GM13976 (cell line): ENCODE measurements around the gene SPOCK3.
A peak's percentile ranks its signal among the peaks of the same experiment; 100 is the strongest.

Experiments used
- DNase-seq: peaks from one replicate; pipeline ENCODE4 v3.0.0; 2012; ENCODE audit warnings: low spot score
- CTCF ChIP-seq: IDR thresholded peaks from 2 replicates; pipeline ENCODE4 v1.5.1; 2012; ENCODE audit warnings: borderline replicate concordance, mild to moderate bottlenecking; ENCODE audit not compliant: insufficient read depth; ENCODE audit errors: extremely low read depth, missing control alignments, control extremely low read depth
- in situ Hi-C: fragments of 300-500 bp; cut with MboI; formaldehyde crosslinking; loops from one replicate; pipeline ENCODE4 v1.12.0; 2022; ENCODE audit warnings: low sequenced_read_pairs, mixed read lengths, inconsistent platforms; ENCODE audit not compliant: unreplicated experiment

SPOCK3 gene

GRCh38 chr4:166846939-166847338 lies 387.4 kb downstream of the SPOCK3 start:
- in situ Hi-C loops: no loop called here

GRCh38 chr4:166842795-166843261 lies 391.5 kb downstream of the SPOCK3 start:
- no peak for TF ChIP-seq CTCF
- in situ Hi-C loops: no loop called here
- no peak for DNase-seq

More at GRCh38 chr4:166846939-166847338, 387.4 kb downstream of the SPOCK3 start:
- TF ChIP-seq CTCF: no peak
- peak; percentile 21 for DNase-seq

GRCh38 chr4:166839615-166840251 lies 394.6 kb downstream of the SPOCK3 start:
- in situ Hi-C loops: no loop called here
- no peak for TF ChIP-seq CTCF
- peak; percentile 62 for DNase-seq

GRCh38 chr4:166838975-166839614 lies 395.2 kb downstream of the SPOCK3 start:
- in situ Hi-C loops: no loop called here
- no peak for DNase-seq
- no peak for TF ChIP-seq CTCF

GRCh38 chr4:166836865-166837264 lies 397.4 kb downstream of the SPOCK3 start:
- in situ Hi-C loops: no loop called here
- no peak for DNase-seq
- TF ChIP-seq CTCF: no peak

GRCh38 chr4:166827629-166828028 lies 406.7 kb downstream of the SPOCK3 start:
- DNase-seq: no peak
- in situ Hi-C loops: no loop called here
- TF ChIP-seq CTCF: no peak
